Measurements from ENCODE around the gene MAT1A. TPM values are rescaled to one million over a fixed set of nuclear protein-coding genes. Genes with fewer than 3 reads are reported as not detected.
A peak's percentile ranks its signal among the peaks of the same experiment; 100 is the strongest.

MAT1A gene
- total RNA-seq, 1 experiment from 2014 or later: 3.4 TPM

DNA sequence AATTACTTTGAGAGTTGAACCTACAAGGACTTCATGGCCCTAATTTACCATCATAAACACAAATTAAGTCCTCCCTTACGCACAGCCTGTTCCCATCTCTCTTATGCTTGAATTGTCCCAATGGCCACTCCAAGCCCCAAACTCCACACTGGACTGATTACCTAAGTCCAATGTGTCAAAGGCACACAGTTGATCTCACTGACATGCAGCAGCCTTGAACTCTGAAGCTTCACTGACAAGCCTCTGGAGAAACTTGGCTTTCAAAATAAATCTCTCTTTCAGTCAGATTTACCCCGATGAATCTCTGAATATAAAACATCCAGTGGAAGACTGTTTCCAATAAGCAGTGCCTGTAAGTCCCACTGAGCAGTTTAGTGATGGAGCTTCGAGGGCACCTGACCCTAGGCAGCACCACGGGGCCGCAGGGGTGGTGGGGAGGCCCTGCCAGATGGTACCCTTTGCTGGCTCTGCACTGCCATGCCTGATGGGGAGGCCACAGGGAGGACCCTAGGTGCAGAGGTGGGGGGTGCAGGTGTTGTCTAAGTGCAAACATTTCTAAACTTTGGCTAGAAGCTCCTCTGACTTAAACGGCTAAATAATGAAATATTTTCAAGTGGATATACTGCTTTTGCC, 3.3 kb upstream of the MAT1A start:
- no TSS peak for BruUV-seq (replicated peaks)
- no peaks in the 10 kb centered on the region for H3K27me3 Mint-ChIP-seq (ENCODE audit: insufficient read depth, unreplicated experiment)
- Histone ChIP-seq H3K9me3 (peaks cover 4% of the 10 kb centered on the region; the same call in 1 of the 2 replicates), H3K27me3 (replicated peaks; ENCODE audit: control insufficient read depth, insufficient read depth, low read length) (no peaks in the 10 kb centered on the region), H3K36me3 (ENCODE audit: control insufficient read depth, insufficient read depth, low read length) (no peaks in the 10 kb centered on the region), H3K4me3 (ENCODE audit: low read depth, low read length) (no peak overlapping the region), H3K4me1 (peaks cover 25% of the 10 kb centered on the region)
- H3K36me3 Mint-ChIP-seq (ENCODE audit: insufficient read depth, unreplicated experiment): no peaks in the 10 kb centered on the region
- ChIA-PET CTCF (no interaction called here), POLR2A (no interaction called here)
- intact Hi-C loops (cut with micrococcal nuclease; ENCODE audit: unreplicated experiment): no loop called here
- TF ChIP-seq, protein P1, sequence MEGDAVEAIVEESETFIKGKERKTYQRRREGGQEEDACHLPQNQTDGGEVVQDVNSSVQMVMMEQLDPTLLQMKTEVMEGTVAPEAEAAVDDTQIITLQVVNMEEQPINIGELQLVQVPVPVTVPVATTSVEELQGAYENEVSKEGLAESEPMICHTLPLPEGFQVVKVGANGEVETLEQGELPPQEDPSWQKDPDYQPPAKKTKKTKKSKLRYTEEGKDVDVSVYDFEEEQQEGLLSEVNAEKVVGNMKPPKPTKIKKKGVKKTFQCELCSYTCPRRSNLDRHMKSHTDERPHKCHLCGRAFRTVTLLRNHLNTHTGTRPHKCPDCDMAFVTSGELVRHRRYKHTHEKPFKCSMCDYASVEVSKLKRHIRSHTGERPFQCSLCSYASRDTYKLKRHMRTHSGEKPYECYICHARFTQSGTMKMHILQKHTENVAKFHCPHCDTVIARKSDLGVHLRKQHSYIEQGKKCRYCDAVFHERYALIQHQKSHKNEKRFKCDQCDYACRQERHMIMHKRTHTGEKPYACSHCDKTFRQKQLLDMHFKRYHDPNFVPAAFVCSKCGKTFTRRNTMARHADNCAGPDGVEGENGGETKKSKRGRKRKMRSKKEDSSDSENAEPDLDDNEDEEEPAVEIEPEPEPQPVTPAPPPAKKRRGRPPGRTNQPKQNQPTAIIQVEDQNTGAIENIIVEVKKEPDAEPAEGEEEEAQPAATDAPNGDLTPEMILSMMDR (IDR thresholded peaks at IDR 0.05; ENCODE audit: insufficient read depth in 1 of 2, low read depth in 1 of 2, low read length in 1 of 2, severe bottlenecking in 1 of 2, unreplicated experiment in 1 of 2): no peak
- DNase-seq: no peak
- peaks cover 15% of the 10 kb centered on the region for H3K4me1 Mint-ChIP-seq (ENCODE audit: low read depth, unreplicated experiment)
- peaks cover 13% of the 10 kb centered on the region for H3K9me3 Mint-ChIP-seq (ENCODE audit: unreplicated experiment)
- H3K27ac Mint-ChIP-seq (ENCODE audit: unreplicated experiment): no peak overlapping the region
- no peak overlapping the region for H3K4me3 Mint-ChIP-seq (ENCODE audit: unreplicated experiment)

DNA sequence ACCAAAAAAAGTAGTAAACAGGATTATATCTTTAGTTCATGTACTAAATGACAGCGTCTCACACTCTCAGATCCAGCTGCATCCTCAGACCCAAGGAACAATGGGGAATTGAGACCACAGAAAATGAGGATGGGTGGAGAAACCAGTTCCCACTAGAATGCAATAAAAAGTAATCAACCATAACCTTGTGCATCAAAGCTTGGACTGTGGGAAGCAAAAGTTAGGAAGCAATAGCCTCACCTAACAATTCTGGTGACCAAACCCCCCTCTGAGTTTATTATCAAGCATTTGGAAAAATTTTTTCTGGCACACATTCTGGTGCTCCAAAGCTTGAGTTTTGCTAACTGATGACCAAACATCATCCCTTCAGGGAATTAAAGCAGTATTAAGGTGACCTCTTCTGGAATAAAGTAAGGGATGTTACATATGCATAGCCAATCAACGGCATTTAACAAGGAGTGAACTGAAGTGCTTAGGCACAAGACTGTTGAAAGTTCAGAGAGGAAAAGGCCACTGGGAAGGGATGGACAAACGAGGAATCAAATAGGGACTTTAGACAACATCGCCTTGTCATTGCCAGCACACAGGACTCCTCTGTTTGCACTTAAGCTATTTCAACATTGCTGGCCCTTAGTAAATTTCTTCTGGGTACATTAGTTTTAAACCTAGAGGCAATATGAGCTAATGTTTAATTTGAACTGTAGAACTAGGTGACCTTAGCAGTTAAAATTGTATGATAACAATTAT, 1.2 kb upstream of the MAT1A start:
- Histone ChIP-seq H3K4me3 (ENCODE audit: low read depth, low read length) (no peak overlapping the region), H3K4me1 (peaks cover 25% of the 10 kb centered on the region), H3K27me3 (replicated peaks; ENCODE audit: control insufficient read depth, insufficient read depth, low read length) (no peaks in the 10 kb centered on the region), H3K36me3 (ENCODE audit: control insufficient read depth, insufficient read depth, low read length) (no peaks in the 10 kb centered on the region), H3K9me3 (no peaks in the 10 kb centered on the region)
- POLR2A ChIA-PET: interaction anchor here (0.6 kb wide), 1 partner anchor 381 kb away, joined by 3 read pairs; no protein-coding TSS in a partner anchor
- CTCF ChIA-PET: interaction anchor here (0.8 kb wide), 1 partner anchor 18 kb away, joined by 3 read pairs; no protein-coding TSS in a partner anchor
- TF ChIP-seq, protein P1 (IDR thresholded peaks at IDR 0.05; ENCODE audit: insufficient read depth in 1 of 2, low read depth in 1 of 2, low read length in 1 of 2, severe bottlenecking in 1 of 2, unreplicated experiment in 1 of 2): no peak
- no TSS peak for BruUV-seq (replicated peaks)
- Mint-ChIP-seq H3K27me3 (ENCODE audit: insufficient read depth, unreplicated experiment) (no peaks in the 10 kb centered on the region), H3K4me3 (ENCODE audit: unreplicated experiment) (peak overlapping the region; percentile 49), H3K4me1 (ENCODE audit: low read depth, unreplicated experiment) (peaks cover 15% of the 10 kb centered on the region), H3K9me3 (ENCODE audit: unreplicated experiment) (no peaks in the 10 kb centered on the region), H3K27ac (ENCODE audit: unreplicated experiment) (peak overlapping the region; percentile 20), H3K36me3 (ENCODE audit: insufficient read depth, unreplicated experiment) (no peaks in the 10 kb centered on the region)
- intact Hi-C loops (cut with micrococcal nuclease; ENCODE audit: unreplicated experiment): loop anchor here (2.0 kb wide), 1 partner anchor 18 kb away; no protein-coding TSS in a partner anchor
- peak; percentile 35 to 48 for DNase-seq

DNA sequence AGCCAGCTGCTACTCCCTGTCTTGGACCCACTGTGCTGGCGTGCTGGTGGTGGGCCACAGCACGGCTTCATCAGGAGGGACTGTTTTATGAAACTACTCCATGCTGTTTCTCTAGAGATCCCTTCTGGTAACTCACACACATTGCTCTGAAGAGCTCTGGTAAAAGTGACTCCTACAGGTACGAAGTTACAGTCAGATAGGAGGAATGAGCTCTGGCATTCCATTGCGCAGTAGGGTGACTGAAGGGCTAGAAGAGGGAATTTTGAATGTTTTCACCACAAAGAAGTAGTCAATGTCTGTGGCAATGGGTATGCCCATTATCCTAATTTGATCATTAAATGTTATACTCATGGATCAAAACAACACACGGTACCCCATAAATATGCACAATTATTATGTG, 609 bp downstream of the MAT1A start:
- H3K27ac Mint-ChIP-seq (ENCODE audit: unreplicated experiment): peak overlapping the region; percentile 15
- Histone ChIP-seq H3K9me3 (no peaks in the 10 kb centered on the region), H3K27me3 (replicated peaks; ENCODE audit: control insufficient read depth, insufficient read depth, low read length) (no peaks in the 10 kb centered on the region), H3K4me3 (ENCODE audit: low read depth, low read length) (peak overlapping the region; percentile 11; the same call in 1 of the 2 replicates), H3K4me1 (peaks cover 25% of the 10 kb centered on the region), H3K36me3 (ENCODE audit: control insufficient read depth, insufficient read depth, low read length) (no peaks in the 10 kb centered on the region)
- TF ChIP-seq, protein P1 (IDR thresholded peaks at IDR 0.05; ENCODE audit: insufficient read depth in 1 of 2, low read depth in 1 of 2, low read length in 1 of 2, severe bottlenecking in 1 of 2, unreplicated experiment in 1 of 2): no peak
- BruUV-seq (replicated peaks): no TSS peak
- intact Hi-C loops (cut with micrococcal nuclease; ENCODE audit: unreplicated experiment): no loop called here
- H3K36me3 Mint-ChIP-seq (ENCODE audit: insufficient read depth, unreplicated experiment): no peaks in the 10 kb centered on the region
- CTCF ChIA-PET: no interaction called here
- peak overlapping the region; percentile 49 for H3K4me3 Mint-ChIP-seq (ENCODE audit: unreplicated experiment)
- no peaks in the 10 kb centered on the region for H3K9me3 Mint-ChIP-seq (ENCODE audit: unreplicated experiment)
- DNase-seq: no peak
- H3K4me1 Mint-ChIP-seq (ENCODE audit: low read depth, unreplicated experiment): peaks cover 15% of the 10 kb centered on the region
- POLR2A ChIA-PET: no interaction called here
- H3K27me3 Mint-ChIP-seq (ENCODE audit: insufficient read depth, unreplicated experiment): no peaks in the 10 kb centered on the region

Measured in Caco-2 (cell line).